Frontal cortex (tissue), 4 donors: ENCODE results near the gene CLK1. TPM values are rescaled to one million over a fixed set of nuclear protein-coding genes. Genes with fewer than 3 reads are reported as not detected.

Source experiments
- DNase-seq, 2 donors: peaks; one replicate each; pipeline ENCODE4 v3.0.0; 2012; ENCODE audit warnings: low spot score in 2 of 2
- FAIRE-seq: peaks from 2 replicates; lab custom pipeline; 2012; peaks lifted over from hg19 to GRCh38; lab: Jason Lieb, UNC
- small RNA-seq: library from RNA; depleted of rRNA; stranded (forward); fragments of <200 nt; gene quantifications from one replicate; pipeline ENCODE3, GENCODE V24; 2014
- total RNA-seq: library from RNA; depleted of rRNA; stranded (reverse); fragments of >200 nt; gene quantifications from one replicate; pipeline ENCODE4 v1.2.3, GENCODE V29; 2014
- donor health status: control.
- donor health status: control.
- donor health status: control.

CLK1 gene
- total RNA-seq, 1 donor from 2014 or later: 182 TPM

GRCh38 chr2:200812122-200813022, 52.1 kb downstream of the CLK1 start:
- no peak for FAIRE-seq
- peak; percentile 50 to 56 for DNase-seq

DNA sequence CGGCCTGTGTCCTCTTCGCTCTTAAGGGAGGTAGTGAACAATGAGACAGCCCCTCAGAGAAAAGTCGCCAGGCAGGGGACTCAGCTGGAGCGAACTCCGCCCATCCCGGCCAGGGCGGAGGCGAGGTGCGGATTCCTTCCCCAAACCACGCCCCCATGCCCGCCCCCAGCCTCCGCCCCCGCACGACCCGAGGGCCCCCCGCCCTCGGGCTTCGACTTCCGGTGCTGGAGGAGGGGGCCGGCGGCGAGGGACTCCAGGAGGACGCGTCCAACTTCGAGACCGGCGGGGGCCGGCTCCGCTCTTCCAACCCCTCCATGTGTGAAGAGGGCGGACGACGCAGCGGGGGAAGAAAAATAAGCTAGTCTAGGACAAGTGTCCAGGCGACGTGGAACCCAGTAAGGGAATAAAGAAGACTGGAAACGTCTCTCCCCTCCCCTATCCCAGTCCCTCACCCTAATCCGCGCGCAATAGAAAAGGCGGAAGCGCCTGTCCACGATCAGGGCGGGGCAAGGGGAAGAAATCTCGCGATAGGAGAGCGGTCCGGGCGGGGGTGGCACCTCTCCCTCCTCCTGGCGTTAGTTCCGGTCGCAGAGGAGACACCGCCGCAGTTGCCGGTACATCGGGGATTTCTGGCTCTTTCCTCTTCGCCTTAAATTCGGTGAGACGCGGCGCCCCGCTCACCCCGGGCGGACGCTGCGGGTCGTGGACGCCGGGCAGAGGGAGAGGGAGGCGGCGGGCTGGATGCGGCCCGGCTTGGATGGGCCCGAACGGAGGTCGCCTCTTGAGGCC, 52.9 kb downstream of the CLK1 start, which contains the start of gene BZW1:
Gene BZW1, plus strand, starts transcription at position 578 of the 789 bp plus-strand sequence. CDS start 1,308 bp downstream, outside the sequence.
- FAIRE-seq (no peak), DNase-seq (peak; percentile 95 to 97)

DNA sequence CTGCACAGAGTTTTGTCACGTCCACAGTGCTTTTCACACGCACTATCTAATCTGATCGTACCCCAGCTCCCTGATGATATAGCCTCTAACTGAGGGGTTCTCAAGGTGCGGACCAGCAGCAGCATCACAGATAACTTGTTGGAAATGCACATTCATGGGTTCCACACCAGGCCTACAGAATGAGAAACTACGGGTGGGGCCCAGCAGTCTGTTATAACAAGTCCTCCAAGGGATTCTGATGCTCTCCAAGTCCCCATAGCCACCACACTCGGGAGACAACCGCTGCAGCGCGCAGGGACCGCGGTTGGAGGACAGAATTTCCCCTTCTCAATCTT, 53.5 kb downstream of the CLK1 start:
- FAIRE-seq (no peak), DNase-seq (no peak)

GRCh38 chr2:200810252-200810997, 54.0 kb downstream of the CLK1 start:
- DNase-seq: no peak
- no peak for FAIRE-seq

- FAIRE-seq: no peak
- DNase-seq: no peak
These were observed 54.8 kb downstream of the CLK1 start for GRCh38 chr2:200809506-200810251.

Small RNA genes lying within 50 kb of the gene (small RNA-seq; reads per million reads assigned to genes)
- gene RF00019: not detected
- not detected for gene RNA5SP115
- not detected for gene RNU6-312P
- not detected for gene RNU6-31P
- gene RNU6-762P: not detected

Other genes starting within 250 kb of the CLK1 start
- gene BZW1, start 52.7 kb downstream of the CLK1 start, total RNA-seq: 437 TPM
- 46.5 TPM for gene PPIL3, start 24.4 kb upstream of the CLK1 start, total RNA-seq
- gene NIF3L1, start 24.7 kb upstream of the CLK1 start, total RNA-seq: 33.4 TPM
- 21.6 TPM for gene ORC2, start 99.0 kb upstream of the CLK1 start, total RNA-seq
- 55.0 TPM for gene HYCC2, start 207.0 kb upstream of the CLK1 start, total RNA-seq
- gene NDUFB3, start 207.3 kb upstream of the CLK1 start, total RNA-seq: 39.1 TPM